Effector memory CD8-positive, alpha-beta T cell (primary cell): ENCODE measurements around the gene AIF1.

Experiments
- ATAC-seq: fragments of 150-1000 bp; cut with Tn5 transposase; replicated peaks from 2 replicates; pipeline ENCODE4 v1.10.0; 2021; ENCODE audit warnings: mild to moderate bottlenecking, moderate library complexity
- DNase-seq, 3 experiments: peaks; one replicate each; pipeline ENCODE4 v3.0.0; 2021
- H3K27ac Mint-ChIP-seq, 2 donors: one replicate each; pipeline ENCODE4 v1.8.0; 2022; ENCODE audit warnings: mild to moderate bottlenecking in 2 of 2, mixed read lengths in 2 of 2, moderate library complexity in 2 of 2
- H3K27me3 Mint-ChIP-seq, 2 donors: one replicate each; pipeline ENCODE4 v1.8.0; 2022; ENCODE audit warnings: mixed read lengths in 2 of 2
- H3K36me3 Mint-ChIP-seq: one replicate; pipeline ENCODE4 v1.8.0; 2022; ENCODE audit warnings: mild to moderate bottlenecking, moderate library complexity, mixed read lengths; ENCODE audit not compliant: insufficient read depth
- H3K4me1 Mint-ChIP-seq, 2 donors: one replicate each; pipeline ENCODE4 v1.8.0; 2022; ENCODE audit warnings: low read depth in 2 of 2, mixed read lengths in 2 of 2
- H3K4me3 Mint-ChIP-seq, 2 donors: one replicate each; pipeline ENCODE4 v1.8.0; 2022; ENCODE audit warnings: mild to moderate bottlenecking in 2 of 2, mixed read lengths in 2 of 2, moderate library complexity in 2 of 2
- H3K9me3 Mint-ChIP-seq, 2 donors: one replicate each; pipeline ENCODE4 v1.8.0; 2022; ENCODE audit warnings: mixed read lengths in 2 of 2

Gene AIF1

DNA sequence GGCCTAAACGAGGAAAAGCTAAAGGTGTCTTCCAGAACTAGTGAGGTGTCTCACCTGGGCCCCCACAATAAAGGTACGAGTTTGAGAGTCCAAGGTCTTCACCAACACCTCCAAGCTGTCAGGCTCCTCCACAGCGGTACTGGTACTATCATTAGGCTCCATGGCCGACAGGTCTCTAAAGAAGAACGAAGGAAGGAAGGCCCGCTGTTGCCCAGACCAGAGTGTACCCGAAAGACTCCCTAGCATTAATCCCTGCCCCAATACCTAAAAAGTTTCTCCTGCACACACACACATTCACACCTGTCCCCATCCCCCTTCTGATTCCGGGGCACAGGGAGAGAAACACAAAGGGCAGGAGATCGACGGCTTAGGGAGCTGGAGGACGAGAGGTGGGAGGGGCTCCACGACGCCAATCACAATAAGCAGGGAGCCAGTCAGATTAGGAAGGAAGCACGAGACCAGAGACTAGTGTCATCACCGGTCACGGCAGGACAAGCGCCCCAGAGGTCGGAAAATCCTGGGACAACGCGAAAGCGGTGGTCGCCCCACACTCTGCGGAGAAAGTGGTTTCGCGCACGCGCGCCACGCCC is 36.7 kb downstream of the AIF1 start:
- ATAC-seq (no peak), DNase-seq (no peak)
- Mint-ChIP-seq H3K4me1 (peaks cover 27 to 35% of the 10 kb centered on the region in 2 donors), H3K36me3 (peaks cover 52% of the 10 kb centered on the region), H3K4me3 (peak overlapping the region; percentile 89 to 97), H3K27me3 (no peaks in the 10 kb centered on the region), H3K27ac (peak overlapping the region; percentile 98 to 99), H3K9me3 (no peaks in the 10 kb centered on the region)

DNA sequence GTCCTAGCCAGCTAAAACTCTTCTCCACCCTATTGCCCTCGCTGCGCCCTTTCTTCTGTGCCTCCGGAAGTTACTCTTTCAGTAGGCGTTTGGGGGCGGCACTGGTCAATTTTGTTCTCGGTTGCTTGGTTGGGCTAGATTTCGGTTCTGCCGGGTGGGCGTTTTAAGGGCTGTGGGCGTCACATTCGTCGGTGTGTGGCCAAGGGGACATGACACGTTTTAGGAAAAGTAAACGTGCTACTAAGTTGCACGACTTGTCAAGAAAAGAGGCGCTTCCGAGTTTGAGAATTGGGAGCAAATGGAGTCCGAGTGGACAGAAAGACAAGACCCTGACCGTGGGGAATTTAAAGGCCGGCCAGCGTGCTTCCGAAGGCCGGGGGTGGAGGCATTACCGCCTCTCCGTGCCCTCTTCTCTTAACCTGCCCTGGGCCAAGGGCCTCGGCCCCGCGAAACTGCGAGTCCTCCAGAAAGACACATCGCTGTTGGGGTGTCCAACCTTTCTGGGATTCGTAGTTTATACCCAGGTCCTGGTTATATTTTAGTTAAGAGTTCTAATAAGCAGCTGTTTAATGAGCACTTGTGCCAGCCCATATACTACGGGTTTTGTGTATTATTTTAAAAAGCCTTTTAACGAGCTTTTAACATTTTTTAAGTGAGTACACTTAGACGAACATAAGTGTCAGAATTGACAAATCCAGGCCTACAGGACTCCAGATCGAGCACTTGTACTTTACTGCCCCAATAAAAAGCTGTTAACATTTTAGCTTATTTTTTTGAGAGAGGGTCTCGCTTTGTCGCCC is 38.1 kb downstream of the AIF1 start:
- Mint-ChIP-seq H3K27ac (peak overlapping the region; percentile 98 to 99), H3K4me1 (peaks cover 33 to 42% of the 10 kb centered on the region in 2 donors), H3K9me3 (no peaks in the 10 kb centered on the region), H3K36me3 (peaks cover 41% of the 10 kb centered on the region), H3K27me3 (no peaks in the 10 kb centered on the region), H3K4me3 (peak overlapping the region; percentile 89 to 97)
- peak in 1 of 3 experiments; percentile 83 for DNase-seq
- peak; percentile 73 for ATAC-seq

DNA sequence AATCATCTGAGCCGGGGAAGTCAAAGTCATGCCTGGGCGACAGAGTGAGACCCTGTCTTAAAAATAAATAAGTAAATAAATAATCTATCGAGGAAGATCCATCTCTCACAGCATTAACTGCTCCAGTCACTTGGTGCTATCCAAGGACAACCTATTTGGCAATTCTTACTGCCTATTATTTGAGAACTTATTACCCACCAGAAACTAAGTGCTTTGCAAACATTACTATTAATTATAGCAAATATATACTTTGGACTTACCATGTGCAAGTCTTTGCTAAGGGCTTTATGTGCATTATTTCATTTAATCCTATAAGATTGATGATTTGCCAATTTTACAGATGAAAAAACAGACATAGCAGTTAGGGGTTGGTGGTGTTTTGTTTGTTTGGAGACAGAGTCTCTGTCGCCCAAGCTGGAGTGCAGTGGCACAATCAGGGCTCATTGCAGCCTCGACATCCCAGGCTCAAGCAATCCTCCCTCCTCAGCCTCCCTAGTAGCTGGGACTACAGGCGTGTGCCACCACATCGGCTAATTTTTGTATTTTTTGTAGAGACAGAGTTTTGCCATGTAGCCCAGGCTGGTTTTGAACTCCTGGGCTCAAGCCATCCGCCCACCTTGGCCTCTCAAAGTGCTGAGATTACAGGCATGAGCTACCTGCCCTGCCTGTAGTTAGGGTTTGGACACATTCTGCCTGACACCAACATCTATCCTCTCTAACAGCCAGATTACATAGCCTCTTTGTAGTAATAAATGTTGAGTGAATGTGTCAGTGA is 39.7 kb downstream of the AIF1 start:
- H3K4me3 Mint-ChIP-seq, result no peak overlapping the region
- ATAC-seq (no peak), DNase-seq (no peak)
- no peaks in the 10 kb centered on the region for H3K9me3 Mint-ChIP-seq
- H3K4me1 Mint-ChIP-seq, result peaks cover 45 to 51% of the 10 kb centered on the region in 2 donors
- H3K36me3 Mint-ChIP-seq, result peaks cover 33% of the 10 kb centered on the region
- no peaks in the 10 kb centered on the region for H3K27me3 Mint-ChIP-seq
- H3K27ac Mint-ChIP-seq, result peak overlapping the region in 1 of 2 donors; percentile 49

DNA sequence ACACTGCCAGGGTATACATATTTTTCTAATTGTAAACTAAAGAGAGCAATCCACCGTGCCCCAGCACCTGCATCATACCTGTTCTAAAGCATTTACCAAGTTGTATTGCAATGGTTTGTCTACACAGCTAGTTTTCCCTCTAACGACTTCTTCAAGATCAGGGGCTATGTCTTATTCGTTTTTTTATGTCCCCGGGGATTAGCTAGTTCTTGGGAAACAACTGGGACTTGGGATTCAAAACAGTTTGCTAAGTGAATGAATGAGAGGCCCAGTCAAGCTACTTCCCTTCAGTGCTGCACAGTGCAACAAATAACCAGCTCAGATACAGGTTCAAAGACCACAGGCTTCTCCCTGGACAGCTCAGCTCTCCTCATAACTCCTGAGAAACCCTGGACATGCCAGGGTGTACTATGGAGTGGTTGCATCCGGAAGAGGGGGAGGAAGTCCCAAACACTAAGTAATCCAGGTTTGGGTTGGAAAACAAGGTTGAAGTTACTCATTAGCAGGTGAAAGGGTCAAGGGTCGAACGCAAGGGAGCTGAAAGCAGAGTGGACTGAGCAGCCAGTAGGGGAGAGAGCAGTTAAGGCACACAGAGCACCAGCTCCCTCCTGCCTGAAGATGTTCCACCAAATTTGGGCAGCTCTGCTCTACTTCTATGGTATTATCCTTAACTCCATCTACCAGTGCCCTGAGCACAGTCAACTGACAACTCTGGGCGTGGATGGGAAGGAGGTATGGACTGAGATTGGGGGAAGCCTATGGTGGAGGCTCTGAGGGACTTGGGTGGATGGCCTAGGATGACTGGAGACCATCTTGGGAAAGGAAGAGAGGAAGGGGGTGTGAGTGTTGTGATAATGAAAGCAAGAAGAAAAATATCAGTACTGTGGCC is 40.6 kb downstream of the AIF1 start, which contains the start of gene APOM:
TSS of gene APOM (plus strand) at position 546 of the 889 bp plus-strand sequence. CDS start at position 619, 73 bp downstream.
- DNase-seq (no peak), ATAC-seq (no peak)
- Mint-ChIP-seq H3K27me3 (no peaks in the 10 kb centered on the region), H3K4me3 (peak within 1 kb of the TSS in 1 of 2 donors; percentile 20), H3K27ac (peak within 1 kb of the TSS; percentile 49 to 85), H3K36me3 (peaks cover 32% of the 10 kb centered on the region), H3K9me3 (no peaks in the 10 kb centered on the region), H3K4me1 (peaks cover 50 to 55% of the 10 kb centered on the region in 2 donors)

DNA sequence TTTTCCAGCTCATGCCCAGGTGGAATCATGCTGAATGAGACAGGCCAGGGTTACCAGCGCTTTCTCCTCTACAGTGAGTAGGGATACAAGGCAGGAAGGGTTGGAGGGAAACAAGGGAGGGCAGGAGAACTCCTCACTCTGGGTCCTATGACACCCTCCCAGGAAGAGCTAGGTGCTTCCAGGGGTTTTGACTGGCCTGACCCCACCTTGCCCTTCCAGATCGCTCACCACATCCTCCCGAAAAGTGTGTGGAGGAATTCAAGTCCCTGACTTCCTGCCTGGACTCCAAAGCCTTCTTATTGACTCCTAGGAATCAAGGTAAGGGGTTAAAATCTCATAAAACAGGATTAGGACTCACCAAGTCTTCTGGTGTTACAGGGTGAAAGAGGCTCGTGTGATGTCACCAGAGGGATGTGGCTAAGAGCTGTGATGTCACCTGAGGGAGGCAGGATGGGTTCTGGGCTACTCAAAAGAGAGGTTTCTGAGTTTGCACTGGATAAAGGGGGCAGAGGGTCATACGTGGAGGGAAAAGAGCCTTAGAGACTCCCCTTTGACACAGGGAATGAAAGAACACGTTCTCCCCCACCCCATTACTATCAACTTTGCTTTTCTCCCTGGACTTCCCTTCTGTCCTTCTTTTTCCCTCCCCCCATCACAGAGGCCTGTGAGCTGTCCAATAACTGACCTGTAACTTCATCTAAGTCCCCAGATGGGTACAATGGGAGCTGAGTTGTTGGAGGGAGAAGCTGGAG is 42.5 kb downstream of the AIF1 start:
- ATAC-seq (no peak), DNase-seq (peak in 1 of 3 experiments; percentile 31)
- Mint-ChIP-seq H3K27me3 (no peaks in the 10 kb centered on the region), H3K27ac (peak overlapping the region; percentile 1 to 85), H3K4me3 (peak overlapping the region; percentile 87 to 97), H3K36me3 (peaks cover 20% of the 10 kb centered on the region), H3K4me1 (peaks cover 48 to 50% of the 10 kb centered on the region in 2 donors), H3K9me3 (no peaks in the 10 kb centered on the region)

DNA sequence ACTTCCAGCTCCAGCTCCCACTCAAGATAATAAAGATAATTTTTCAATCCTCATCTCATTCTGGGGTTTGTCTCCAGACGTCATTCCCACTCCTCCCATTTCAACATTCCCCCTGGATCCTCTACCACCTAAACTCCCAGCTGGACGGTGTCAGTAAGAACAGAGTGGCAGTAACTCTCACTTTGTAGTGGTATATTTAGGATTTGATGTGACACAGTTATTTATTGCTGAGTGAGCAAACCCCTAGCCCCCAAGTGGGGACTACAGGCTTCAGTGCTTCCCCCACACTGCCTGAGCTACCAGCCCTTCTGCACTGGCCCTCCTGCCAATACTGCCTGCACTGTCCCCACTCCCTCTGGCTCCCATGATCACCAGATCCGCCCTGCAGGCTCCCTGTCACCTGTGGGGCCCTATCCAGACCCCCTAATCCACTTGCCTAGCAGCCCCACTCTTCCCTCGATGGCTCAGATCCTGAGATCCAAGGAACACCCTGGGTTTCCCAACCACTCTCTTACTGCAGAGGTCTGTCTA is 43.2 kb downstream of the AIF1 start:
- H3K4me1 Mint-ChIP-seq, result peaks cover 48 to 49% of the 10 kb centered on the region in 2 donors
- no peak for ATAC-seq
- no peaks in the 10 kb centered on the region for H3K27me3 Mint-ChIP-seq
- H3K9me3 Mint-ChIP-seq, result no peaks in the 10 kb centered on the region
- H3K4me3 Mint-ChIP-seq, result peak overlapping the region; percentile 87 to 97
- peak overlapping the region; percentile 64 to 85 for H3K27ac Mint-ChIP-seq
- no peak for DNase-seq
- H3K36me3 Mint-ChIP-seq, result peaks cover 19% of the 10 kb centered on the region

DNA sequence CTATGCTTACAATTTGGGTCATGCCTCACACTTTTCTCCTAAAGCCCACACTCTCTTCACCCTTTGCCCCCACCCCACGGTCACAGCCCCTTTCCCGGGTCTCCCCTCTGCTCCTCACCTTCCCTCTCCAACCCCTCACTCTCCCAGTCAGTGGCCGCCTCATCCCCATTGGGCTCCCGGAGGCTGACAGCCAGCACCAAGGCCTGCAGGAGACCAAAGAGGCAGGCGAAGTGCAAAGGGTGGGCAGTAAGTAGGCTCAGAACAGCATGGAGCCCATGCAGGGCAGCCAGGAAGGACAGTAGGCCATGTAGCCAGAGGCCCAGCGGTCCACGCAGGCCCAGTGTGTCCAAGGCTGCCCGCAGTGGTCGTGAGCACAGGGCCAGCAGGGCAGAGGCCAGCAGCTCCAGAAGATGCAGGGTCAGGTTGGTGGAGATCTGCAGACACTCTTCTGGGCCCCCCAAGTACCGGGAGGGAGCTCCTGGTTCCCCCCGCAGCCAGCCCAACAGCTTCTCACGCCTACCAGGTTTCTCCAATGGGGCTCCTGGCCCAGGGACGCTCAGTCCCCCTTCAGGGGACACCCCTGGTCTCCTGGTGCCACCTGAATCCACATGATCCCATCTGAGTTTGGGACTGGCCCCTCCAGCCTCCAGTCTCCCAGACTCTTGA is 44.1 kb downstream of the AIF1 start:
- Mint-ChIP-seq H3K36me3 (peaks cover 24% of the 10 kb centered on the region), H3K27me3 (no peaks in the 10 kb centered on the region), H3K27ac (peak overlapping the region; percentile 86 to 88), H3K4me1 (peaks cover 54 to 58% of the 10 kb centered on the region in 2 donors), H3K9me3 (no peaks in the 10 kb centered on the region), H3K4me3 (peak overlapping the region; percentile 87 to 97)
- ATAC-seq (no peak), DNase-seq (no peak)

DNA sequence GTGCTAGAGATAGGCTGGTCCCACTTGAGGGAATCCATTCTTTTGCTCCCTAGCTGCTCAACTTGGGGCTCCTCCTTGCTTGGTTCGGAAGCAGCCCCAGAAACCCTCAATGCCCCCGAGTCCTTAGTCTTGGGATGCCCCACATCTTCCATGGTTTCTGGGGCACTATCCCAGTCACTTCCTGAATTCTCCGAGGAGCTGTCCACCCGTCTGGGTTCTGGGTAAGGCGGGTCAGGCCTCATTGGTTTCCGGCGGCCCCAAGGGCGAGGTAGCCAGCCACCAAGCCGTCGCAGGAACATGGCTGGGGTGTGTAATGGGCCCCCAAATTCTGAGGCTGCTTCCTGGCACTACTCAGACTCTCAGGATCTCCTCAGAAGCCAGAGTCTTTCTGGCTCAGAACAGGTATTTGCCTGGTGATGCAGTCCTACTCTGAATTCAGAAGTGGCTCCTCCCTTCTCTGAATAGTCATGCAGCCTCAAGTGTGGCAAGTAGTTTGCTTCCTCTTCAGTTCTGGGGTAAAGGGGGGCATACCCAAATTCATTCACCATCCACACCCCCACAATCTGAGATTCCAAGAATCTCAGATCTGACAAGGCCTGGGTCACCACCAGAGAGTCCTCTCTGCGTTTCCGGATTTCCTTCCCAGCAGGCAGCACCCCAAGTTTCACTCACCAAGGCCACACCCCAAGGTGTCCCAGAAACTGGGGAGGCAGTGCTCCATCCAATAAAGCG is 44.8 kb downstream of the AIF1 start:
- H3K27me3 Mint-ChIP-seq, result no peaks in the 10 kb centered on the region
- ATAC-seq (peak; percentile 44), DNase-seq (peak in 1 of 3 experiments; percentile 17)
- H3K4me3 Mint-ChIP-seq, result peak overlapping the region; percentile 87 to 97
- peaks cover 29% of the 10 kb centered on the region for H3K36me3 Mint-ChIP-seq
- H3K4me1 Mint-ChIP-seq, result peaks cover 61 to 65% of the 10 kb centered on the region in 2 donors
- no peaks in the 10 kb centered on the region for H3K9me3 Mint-ChIP-seq
- peak overlapping the region; percentile 86 to 88 for H3K27ac Mint-ChIP-seq

DNA sequence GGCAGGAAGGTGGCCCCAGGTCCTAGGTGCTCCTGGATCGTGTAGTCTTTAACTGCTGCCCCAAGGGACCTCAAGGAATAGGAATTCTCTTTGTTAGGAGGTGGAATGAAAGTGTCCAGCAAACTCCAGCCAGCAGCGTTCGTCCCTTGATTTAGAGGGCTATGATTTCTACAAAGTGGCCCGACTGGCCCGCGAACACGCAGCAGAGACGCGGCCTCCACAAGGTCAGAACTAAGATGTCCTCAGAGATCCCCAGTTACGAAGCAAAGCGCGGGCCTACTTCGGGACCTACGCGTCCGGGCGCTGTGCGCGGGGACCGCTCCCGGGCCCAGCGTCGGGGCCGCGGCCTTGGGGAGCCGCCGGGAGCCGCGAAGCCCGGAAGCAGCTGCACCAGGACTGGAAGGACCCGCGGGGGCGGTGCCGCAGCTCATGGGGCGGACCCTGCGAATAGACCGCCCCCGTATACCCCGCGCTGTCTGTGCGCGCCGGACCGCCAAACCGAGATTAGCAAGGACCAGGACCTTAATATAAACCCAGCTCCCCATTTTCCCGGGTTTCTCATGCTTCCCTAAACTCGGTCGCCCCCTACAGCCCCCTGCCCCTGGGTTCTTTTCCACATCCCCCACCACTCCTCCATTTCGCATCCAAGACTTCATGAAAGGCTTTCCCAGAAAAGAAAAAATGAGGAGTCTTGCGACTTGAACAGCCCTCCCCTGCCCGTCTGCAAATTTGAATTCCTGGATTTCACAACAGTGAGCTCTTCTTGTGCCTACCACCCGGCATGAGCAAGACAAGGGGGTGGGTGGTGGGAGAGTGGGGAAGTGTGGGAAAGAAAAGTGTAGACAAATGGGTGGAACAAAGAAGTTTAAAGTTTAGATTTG is 45.6 kb downstream of the AIF1 start, which contains the start of gene C6orf47:
TSS of gene C6orf47 (minus strand) at position 398 of the 881 bp plus-strand sequence. CDS start 831 bp downstream, outside the sequence.
- Mint-ChIP-seq H3K27ac (peak within 1 kb of the TSS; percentile 86 to 88), H3K27me3 (no peaks in the 10 kb centered on the region), H3K36me3 (peaks cover 34% of the 10 kb centered on the region), H3K4me1 (peaks cover 60 to 64% of the 10 kb centered on the region in 2 donors), H3K9me3 (no peaks in the 10 kb centered on the region), H3K4me3 (peak within 1 kb of the TSS; percentile 87 to 97)
- ATAC-seq (peak; percentile 70), DNase-seq (peak; percentile 60 to 66 (median 65))
